NCI-H524 treated with DMSO at 0.1 percent for 48 hours (cell line): ENCODE data around the gene TECPR2.
A peak's percentile ranks its signal among the peaks of the same experiment; 100 is the strongest.

Experiments
- DNase-seq: peaks from one replicate; lab custom pipeline; 2025; lab: John Stamatoyannopoulos, UW

The TECPR2 gene

DNA sequence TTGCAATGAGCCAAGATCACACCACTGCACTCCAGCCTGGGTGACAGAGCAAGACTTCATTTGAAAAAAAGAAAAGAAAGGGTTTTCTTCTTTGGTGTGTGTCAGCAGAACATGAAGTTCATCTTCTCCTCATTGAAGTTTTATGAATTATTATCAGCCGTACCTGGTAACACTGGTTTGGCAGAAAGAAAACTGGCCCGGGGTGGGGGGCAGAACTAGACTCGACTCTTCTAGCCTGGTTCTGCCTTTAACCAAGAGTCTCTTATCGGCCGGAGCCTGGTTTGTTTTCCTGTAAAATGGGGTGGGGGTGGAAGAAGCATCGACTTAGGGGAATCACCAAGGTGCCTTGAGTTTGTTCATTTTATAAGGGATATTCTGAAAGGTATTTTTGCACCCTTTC, 64.1 kb downstream of the TECPR2 start:
- DNase-seq, result no peak

DNA sequence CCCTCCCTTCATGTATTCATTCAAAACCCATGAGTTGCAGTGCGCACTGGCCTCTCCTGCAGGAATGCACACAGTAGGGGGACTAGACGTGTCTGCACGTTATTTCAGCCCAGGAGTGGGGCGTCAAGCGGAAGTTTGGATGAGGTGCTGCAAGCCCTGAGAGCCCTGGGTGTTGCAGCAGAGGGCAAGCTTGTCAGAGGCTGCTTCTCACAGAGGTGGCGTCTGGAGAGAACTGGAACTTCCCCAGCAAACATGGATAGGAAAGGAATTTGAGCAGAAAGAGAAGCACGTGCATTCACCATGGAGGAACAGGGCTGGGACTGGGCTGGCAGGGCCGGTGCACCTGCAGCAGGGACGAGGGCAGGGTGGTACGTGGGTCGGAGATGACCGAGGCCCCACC, 64.9 kb downstream of the TECPR2 start:
- DNase-seq, result no peak

DNA sequence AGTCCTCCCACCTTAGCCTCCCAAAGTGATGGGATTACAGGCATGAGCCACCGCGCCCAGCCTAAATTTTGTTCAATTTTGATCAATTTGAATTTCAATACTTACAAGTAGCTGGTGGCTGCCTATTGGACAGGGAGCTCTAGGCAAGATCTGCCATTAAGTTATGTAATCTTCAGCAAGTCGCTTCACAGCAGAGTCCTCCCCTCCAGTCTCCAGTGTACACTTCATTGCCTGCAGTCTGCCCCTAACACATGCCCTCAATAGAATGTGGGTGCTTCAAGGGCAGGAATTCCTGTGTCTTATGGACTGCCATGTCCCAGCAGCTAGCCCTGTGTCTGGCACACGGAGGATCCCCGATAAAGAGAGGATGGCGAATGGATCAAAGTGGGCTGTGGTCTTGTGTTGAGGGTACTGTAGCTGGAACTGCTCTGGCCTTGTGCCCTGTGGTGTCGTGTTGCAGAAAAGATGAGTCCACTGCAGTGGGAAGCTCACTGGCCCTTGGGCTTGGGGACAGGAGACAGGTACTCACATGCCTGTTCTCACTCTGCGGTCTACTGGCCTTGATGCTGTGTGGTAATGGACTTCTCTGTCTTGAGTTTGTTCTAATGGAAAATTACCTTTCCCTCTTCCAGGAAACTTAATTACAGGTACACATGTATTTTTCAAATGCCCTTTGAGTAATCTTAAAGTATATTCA, 67.6 kb downstream of the TECPR2 start:
- no peak for DNase-seq

DNA sequence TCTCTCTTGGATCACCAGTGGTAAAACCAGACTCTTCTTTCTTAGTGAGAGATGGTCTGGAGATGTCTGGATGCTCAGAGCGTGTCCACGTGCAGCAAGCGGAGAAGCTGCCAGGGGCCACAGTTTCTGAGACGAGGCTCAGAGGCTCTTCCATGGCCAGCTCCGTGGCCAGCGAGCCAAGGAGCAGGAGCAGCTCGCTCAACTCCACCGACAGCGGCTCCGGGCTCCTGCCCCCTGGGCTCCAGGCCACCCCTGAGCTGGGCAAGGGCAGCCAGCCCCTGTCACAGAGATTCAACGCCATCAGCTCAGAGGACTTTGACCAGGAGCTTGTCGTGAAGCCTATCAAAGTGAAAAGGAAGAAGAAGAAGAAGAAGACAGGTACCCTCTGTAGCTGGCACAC, 69.0 kb downstream of the TECPR2 start:
- no peak for DNase-seq

DNA sequence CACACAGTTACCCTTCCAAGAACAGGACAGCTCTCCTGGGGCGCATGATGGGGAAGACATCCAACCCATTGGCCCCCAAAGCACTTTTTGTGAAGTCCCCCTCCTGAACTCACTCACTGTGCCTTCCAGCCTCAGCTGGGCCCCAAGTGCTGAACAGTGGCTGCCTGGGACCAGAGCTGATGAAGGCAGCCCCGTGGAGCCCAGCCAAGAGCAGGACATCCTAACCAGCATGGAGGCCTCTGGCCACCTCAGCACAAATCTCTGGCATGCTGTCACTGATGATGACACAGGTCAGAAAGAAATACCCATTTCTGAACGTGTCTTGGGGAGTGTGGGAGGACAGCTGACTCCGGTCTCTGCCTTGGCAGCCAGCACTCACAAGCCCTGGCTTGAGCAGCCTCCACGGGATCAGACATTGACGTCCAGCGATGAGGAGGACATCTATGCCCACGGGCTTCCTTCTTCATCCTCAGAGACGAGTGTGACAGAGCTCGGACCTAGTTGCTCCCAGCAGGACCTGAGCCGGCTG, 72.0 kb downstream of the TECPR2 start:
- no peak for DNase-seq

DNA sequence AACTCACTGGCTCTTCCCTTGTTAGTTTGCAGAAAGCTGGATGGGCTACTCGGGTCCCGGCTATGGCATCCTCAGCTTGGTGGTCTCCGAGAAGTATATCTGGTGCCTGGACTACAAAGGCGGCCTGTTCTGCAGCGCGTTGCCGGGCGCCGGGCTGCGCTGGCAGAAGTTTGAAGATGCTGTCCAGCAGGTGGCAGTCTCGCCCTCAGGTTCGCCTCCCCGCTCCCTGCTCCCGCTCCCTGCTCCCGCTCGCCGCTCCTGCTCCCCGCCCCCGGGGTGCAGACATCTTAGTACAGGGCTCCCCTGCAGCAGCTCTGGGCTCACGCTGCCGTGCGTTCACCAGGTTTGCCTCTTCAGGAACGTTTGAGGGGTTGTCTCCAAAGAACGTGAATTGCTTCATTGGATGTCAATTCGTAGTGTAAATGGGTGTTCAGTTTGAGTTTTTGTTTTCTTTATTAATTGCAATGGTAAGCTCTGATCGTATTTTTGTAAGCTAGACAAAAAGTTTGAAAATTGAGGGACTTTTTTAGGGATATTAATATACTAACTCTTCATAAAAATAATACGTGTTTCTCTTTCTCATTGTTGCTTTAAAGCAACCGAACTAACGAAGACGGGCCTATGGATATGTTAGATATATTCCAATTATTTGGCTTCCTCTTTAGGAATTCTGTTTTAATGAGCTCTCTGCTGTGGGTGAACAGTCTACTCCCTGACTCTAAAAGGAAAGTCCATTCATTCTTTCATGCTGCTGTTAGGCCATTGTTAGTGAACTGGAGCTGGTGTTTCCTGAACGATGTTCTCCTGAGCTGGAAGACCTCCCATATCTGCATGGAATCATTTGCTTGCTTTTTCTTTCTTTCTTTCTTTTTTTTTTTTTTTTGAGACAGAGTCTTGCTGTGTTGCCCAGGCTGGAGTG, 75.5 kb downstream of the TECPR2 start:
- DNase-seq, result peak; percentile 62

DNA sequence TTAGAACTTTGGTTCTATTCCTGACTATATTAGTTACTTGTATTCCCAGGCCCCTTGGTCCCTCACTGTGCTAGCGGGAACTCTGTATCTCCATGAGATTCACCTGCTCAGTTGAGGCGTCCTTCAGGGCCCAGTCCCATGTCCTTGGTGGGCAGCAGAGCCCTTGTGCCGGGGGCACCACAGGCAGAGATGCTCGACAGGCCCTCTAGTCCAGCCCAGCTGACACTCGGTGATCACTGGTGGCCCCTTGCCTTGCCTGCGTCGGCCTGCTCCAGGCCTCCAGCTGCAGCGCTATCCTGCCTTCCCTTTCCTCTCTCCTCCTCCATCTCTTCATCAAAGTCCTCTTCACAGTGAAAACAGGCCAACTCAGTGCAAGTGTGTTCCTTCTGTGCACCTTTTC, 76.8 kb downstream of the TECPR2 start:
- no peak for DNase-seq

DNA sequence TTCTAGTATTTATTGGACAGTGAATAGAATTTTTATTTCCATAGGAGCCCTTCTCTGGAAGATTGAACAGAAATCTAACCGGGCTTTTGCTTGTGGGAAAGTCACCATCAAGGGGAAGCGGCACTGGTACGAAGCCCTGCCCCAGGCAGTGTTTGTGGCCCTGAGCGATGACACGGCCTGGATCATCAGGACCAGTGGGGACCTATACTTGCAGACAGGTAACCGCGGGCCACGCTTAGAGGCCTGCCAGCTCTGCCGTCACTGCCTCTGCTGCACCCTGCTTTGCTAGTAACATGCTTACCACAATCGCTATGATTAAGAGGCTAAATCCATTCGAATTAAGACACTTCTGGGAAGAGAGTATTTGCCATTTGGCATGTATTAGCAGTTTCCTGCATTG, 77.7 kb downstream of the TECPR2 start:
- no peak for DNase-seq

DNA sequence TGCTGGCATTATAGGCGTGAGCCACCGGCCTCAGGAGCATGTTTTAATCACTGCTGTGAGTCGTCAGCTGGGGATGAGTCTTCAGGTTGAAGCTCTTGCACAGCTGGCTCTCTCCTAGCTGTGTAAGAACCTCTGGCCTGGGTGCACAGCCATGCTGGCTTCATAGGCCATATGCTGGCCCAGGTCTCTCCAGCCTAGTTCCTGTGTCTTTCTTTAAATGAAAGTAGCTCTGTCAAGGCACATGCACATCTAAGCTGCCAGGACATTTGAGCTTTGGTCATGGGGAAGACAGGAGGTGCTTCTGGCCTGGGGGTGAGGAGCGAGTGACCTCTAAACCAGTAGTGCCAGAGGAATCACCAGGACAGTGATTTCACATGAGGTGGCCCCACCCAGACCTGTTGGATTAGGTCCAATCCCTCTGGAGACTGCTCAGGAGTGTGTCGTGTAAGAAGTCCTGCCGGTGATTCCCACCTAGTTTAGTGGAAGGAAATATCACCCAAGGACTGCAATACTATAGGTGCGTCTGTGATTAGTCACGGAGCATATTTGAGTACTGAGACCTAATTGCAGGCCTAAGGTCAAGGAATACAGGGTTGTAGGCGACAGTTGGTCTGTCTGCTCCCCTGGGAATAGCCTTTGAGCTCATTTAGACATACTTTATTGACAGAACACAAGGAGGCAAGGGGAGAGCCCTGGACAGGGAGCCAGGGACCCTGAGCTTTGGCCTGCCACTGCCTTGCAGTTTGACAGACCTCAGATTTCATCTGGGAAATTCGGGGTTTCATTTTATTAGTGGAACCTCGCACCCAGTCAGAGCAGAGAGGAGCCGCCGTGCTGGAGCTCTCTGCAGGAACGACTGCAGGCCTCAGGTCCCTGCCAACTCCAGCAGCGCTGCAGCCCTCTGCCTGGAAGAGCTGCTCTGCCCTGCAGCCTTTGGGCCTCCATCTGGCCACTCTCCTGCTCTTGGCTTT, 79.8 kb downstream of the TECPR2 start:
- DNase-seq, result peak; percentile 9

DNA sequence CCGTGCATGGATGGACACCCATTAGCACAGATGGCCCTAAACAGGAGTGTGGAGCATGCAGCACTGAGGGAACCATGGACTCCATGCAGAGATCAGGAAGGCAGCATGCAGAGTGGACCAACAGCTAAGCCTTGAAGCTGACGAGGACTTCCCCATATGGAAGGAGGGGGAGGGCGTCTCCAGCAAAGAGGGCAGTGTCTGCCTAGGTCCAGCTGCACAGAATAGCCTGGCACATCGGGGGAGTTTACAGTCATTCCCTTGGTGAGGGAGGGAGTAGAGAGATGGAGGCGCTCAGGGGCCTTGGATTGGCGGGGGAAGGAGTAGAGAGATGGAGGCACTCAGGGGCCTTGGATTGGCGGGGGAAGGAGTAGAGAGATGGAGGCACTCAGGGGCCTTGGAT, 82.3 kb downstream of the TECPR2 start:
- DNase-seq, result no peak

DNA sequence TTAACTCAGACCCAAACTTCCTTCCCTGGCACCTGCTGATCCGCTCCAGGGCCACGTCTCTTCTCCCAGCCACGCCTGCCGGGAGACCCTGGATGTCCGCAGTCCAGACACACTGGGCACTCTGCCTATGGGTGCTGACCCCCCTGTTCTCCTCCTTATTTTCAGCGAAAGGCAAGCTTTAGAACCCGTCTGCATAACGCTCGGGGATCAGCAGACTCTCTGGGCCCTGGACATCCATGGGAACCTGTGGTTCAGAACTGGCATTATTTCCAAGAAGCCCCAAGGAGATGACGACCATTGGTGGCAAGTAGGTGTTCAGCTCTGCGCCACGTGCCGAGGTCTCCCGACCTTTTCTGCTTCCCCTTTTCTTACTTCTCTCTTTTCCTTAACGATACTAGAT, 82.9 kb downstream of the TECPR2 start:
- no peak for DNase-seq

DNA sequence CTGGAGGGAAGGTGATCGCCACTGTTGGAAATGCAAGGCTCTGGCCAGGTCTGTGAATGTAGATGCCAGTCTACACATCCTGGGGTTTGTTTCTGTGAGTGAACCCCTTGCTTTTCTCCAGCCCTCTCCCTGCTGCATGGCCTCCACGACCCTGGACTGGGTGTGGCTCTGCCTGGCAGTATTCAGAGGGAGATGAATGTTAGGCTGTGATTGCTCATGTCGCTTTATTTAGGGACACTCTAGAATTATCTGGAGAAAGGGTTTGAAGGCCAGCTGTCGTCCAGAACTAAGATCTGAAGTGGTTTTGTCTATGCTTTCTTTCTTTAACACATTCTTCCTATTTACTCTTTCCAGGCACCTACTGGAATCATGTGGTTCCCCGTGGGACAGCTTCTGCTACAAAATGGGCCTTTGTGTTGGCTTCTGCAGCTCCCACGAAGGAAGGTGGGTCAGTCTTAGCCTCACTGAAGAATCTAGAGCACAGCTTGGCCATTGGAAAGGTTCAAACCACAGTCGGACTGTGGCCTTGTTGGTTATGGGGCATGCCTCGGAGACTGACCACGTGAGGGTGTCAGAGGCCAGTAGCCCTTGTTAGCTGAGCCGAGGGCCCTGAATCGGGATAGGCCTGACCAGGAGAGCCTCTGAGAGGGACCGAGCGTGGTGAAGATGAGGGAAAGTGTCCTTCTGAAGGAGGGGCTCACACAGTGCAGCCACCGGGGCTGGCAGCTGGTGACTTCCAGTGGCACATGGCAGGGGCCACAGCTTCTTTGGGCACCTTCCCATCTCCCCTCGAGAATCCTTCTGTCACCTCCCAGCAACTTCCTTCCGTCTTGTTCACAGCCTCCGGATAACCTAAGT, 87.7 kb downstream of the TECPR2 start:
- DNase-seq, result no peak

DNA sequence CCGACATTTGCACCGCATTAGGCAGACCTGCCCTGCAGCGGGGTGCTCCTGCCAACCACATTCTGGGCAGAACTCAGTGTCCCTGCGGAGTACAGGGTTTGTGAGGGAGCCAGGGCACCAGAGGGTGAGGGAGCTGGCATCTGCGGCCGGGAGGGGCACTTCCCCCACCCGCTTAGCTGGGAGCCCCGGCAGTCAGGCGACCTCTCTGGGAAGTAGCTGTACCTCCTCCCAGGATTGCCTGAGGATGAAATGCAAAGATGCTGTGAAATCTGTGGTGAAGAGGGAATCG, 88.3 kb downstream of the TECPR2 start:
- DNase-seq, result no peak

DNA sequence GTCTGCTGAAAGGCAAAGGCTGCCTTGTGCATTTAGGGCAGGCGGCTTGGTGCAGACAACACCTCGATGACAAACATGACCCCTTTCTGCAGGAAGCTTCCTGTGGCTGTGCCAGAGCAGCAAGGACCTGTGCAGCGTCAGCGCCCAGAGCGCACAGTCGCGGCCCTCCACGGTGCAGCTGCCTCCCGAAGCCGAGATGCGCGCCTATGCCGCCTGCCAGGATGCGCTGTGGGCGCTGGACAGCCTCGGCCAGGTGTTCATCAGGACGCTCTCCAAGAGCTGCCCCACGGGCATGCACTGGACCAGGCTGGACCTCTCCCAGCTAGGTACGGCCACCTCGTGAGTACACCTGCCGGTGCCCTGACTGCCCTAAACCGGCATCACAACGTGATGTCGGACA, 89.6 kb downstream of the TECPR2 start:
- no peak for DNase-seq

DNA sequence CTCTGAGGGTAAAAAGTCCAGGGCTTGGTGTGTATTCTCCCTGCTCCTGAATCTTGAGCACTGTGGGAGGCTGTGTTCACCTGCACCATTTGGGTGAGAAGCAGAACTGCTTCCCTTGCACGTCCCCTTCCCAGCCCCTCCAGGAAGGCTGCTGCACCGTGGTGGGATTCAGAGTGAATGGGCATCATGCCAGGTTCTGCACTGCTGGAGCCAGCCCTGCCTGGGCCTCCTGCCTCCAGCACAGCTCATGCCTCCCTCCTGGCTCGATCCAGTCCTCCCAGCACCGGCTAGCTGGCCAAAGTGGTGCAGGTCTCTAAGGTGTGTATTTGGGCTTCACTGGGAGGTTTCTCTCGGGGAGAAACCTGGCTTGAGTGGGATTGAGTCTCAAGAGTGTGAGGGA, 92.0 kb downstream of the TECPR2 start:
- no peak for DNase-seq

DNA sequence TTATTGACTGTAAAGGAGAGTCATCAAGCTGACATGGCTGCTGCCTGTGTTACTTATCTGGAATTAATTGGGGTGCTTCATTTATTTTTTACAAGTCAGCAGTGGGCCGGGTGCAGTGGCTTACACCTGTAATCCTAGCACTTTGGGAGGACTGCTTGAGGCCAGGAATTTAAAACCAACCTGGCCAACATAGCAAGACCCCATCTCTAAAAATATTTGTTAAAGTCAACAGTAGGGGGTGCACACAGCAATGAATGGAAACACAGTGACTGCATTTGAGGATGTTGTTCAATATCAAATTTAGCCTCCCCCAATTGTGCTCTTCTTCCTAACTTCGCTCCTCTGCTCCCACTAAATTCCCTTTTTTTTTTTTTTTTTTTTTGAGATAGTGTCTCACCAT, 94.8 kb downstream of the TECPR2 start:
- no peak for DNase-seq

DNA sequence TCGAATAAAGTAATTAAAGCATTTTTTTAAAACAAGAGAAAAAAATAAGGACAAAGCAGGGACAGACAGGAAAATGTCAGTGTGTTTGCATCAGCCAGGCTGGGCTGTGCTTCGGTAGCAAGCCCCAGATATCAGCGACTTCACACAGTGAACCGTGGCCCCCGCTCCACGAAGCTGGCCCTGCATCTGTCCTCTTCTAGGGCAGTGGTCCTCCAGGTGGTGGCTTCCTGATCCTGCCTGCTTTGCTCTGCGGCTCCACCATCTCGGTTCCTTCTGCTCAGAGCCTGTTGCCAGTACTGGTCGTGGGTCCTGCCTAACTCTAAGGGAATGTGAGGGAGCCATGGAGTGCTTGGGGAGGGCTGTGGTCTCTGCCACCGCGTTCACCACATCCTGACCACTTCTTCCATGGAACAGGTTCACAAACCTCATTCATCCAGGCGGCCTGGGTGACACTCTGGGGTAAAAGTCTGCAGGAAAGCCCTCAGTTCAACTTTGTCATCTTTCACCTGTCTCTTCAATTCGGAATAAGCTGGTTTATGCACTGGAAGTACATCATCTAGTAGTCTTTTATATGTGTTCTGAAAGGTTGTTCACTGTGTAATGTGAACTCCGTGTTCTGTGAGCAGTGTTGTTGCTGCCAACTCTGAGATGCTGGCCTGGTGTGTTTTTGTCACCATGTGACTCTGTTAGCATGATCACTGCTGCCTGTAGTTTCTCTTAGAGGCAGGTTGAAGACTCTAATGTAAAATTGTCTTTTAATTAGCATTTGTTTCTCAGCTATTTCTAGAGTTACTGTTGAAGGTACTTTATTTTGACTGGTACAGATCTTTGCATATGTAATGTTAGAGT, 99.0 kb downstream of the TECPR2 start:
- DNase-seq, result no peak

DNA sequence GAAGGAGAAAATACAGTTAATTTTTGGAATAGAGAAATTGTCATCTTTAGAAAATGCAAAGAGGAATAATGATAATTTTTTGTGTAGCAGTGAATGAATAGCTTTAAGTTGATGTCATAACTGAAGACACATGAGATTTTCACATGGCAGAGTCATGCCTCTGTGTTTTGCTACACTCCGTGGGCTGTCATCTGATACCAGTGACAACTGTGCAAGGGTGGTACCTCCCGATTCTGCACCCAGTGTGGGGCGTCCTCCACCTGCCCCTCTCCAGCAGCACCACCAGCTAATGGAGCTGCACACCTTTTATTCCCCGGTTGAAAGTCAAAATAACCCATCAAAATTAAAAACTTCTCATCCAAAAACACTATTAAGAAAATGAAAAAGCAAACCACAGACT, 99.7 kb downstream of the TECPR2 start:
- no peak for DNase-seq

DNA sequence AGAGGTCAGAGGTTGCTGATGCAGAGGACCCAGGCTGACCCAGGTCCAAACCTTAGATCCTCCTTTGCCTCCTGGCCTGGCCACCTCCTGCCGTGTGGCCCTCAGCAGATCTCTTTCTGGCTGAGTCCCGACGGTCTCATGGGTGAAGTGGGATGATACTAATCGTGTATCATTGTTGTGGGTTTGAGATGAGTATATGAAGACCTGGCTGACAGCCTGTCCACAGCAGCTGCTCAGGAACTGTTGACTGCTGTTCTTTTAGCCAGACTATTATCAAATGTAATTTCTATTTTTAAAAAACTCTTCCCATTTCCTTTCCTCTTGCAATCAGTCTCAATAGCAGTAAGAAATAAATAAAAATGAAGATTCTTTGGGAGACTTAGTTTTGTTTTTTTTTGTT, 101.3 kb downstream of the TECPR2 start:
- no peak for DNase-seq

DNA sequence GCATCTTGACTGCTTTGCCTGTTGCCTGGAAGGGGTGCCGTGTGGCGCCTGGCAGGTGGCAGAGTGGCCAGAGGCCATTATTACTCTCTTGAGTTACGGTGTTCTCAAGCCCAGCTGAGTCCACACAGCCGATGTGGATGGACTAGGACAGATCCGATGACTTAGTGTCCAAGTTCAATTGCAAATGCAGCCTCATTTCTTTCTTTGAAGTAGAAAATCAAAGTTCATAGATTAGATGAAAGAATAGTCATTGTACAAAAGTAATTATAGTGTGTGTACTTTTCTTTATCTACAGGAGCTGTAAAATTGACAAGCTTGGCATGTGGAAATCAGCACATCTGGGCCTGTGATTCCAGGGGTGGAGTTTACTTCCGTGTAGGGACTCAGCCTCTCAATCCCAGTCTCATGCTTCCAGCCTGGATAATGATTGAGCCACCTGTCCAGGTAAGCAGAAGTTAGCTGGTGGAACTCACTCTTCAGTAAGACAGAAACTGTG, 102.2 kb downstream of the TECPR2 start:
- DNase-seq, result no peak
